Cardiac septum (tissue), 1 donor: ENCODE measurements around the gene GPAM. TPM values are rescaled to one million over a fixed set of nuclear protein-coding genes. Genes with fewer than 3 reads are reported as not detected.
A peak's percentile ranks its signal among the peaks of the same experiment; 100 is the strongest.
"Not testable (repeated sequence)": the region's sequence is repeated elsewhere in the genome, so short reads cannot be mapped to it uniquely, and the experiment has no call there.

Experiments
- DNase-seq: peaks from one replicate; pipeline ENCODE4 v3.0.0-alpha.2; 2020; ENCODE audit warnings: low spot score
- intact Hi-C: fragments of 100-400 bp; cut with DNase I; formaldehyde crosslinking; loops from one replicate; pipeline ENCODE4 v1.14.0; 2022
- long read RNA-seq: library from polyadenylated mRNA; unstranded; transcript quantifications from one replicate; pipeline ENCODE4 v2.0.0, GENCODE V29; 2021
- total RNA-seq: library from RNA; stranded (reverse); fragmentation: NEBNext Ultra II Directional; extraction: Animal tissue kit (Norgen Biotek cat#: 25700); gene quantifications from one replicate; pipeline ENCODE4 v1.2.1, GENCODE V29; 2021
- donor health status: DM: no; HTN: no; CAD: no.

The GPAM gene
- total RNA-seq = 11.5 TPM
- long read RNA-seq, full-length matches to known transcripts = 1 of 5 reads
- long read RNA-seq, partial matches to known transcripts = 2 of 5 reads
- long read RNA-seq, other reads (novel, unspliced or antisense) = 2 of 5 reads

- peak; percentile 96 for DNase-seq
- intact Hi-C loops = loop anchor here (5.0 kb wide), 1 partner anchor 114 kb away; no protein-coding TSS in a partner anchor
Observed at GRCh38 chr10:112183329-112184051, at the start of gene GPAM. GPAM (minus strand) TSS chr10:112183765; CDS start chr10:112181784, 1,981 bp downstream.

GRCh38 chr10:112232670-112233069 lies 49.1 kb upstream of the GPAM start:
- intact Hi-C loops = no loop called here
- no peak for DNase-seq

- intact Hi-C loops = no loop called here
- DNase-seq = no peak
Observed at GRCh38 chr10:112231602-112232400, 48.2 kb upstream of the GPAM start.

- no peak for DNase-seq
- intact Hi-C loops = no loop called here
Observed at GRCh38 chr10:112230325-112230988, 46.9 kb upstream of the GPAM start.

GRCh38 chr10:112229901-112230300 lies 46.3 kb upstream of the GPAM start:
- no peak for DNase-seq
- intact Hi-C loops = no loop called here

GRCh38 chr10:112229096-112229495 lies 45.5 kb upstream of the GPAM start:
- intact Hi-C loops = no loop called here

GRCh38 chr10:112228366-112229088 lies 45.0 kb upstream of the GPAM start:
- intact Hi-C loops, DNase-seq: not testable (repeated sequence)

More at GRCh38 chr10:112229096-112229495, 45.5 kb upstream of the GPAM start:
- no peak for DNase-seq

- intact Hi-C loops = no loop called here
- DNase-seq = no peak
Observed at GRCh38 chr10:112227331-112227987, 43.9 kb upstream of the GPAM start.

GRCh38 chr10:112226439-112227248 lies 43.1 kb upstream of the GPAM start:
- intact Hi-C loops = no loop called here
- no peak for DNase-seq

GRCh38 chr10:112225771-112226438 lies 42.3 kb upstream of the GPAM start:
- intact Hi-C loops = no loop called here
- DNase-seq = no peak

GRCh38 chr10:112224933-112225529 lies 41.5 kb upstream of the GPAM start:
- intact Hi-C loops = no loop called here

GRCh38 chr10:112223725-112224124 lies 40.2 kb upstream of the GPAM start:
- intact Hi-C loops = no loop called here
- no peak for DNase-seq

More at GRCh38 chr10:112224933-112225529, 41.5 kb upstream of the GPAM start:
- no peak for DNase-seq

- intact Hi-C loops = no loop called here
Observed at GRCh38 chr10:112222799-112223198, 39.2 kb upstream of the GPAM start.

GRCh38 chr10:112221545-112221944 lies 38.0 kb upstream of the GPAM start:
- intact Hi-C loops = no loop called here
- DNase-seq = no peak

More at GRCh38 chr10:112222799-112223198, 39.2 kb upstream of the GPAM start:
- no peak for DNase-seq

GRCh38 chr10:112218960-112219359 lies 35.4 kb upstream of the GPAM start:
- no peak for DNase-seq
- intact Hi-C loops = no loop called here

GRCh38 chr10:112218036-112218390 lies 34.4 kb upstream of the GPAM start:
- DNase-seq = no peak
- intact Hi-C loops = no loop called here

GRCh38 chr10:112217386-112218035 lies 33.9 kb upstream of the GPAM start:
- intact Hi-C loops = no loop called here
- DNase-seq = no peak
